CD4-positive, alpha-beta T cell treated with Interleukin-2 at 100 ng/mL for 4 hours (primary cell): ENCODE measurements around the gene SYNPO2.
"Not testable (repeated sequence)": the region's sequence is repeated elsewhere in the genome, so short reads cannot be mapped to it uniquely, and the experiment has no call there.

ENCODE experiments used
- DNase-seq: peaks from one replicate; pipeline ENCODE4 v3.0.0-alpha.2; 2020; ENCODE audit warnings: low spot score

SYNPO2 gene

DNA sequence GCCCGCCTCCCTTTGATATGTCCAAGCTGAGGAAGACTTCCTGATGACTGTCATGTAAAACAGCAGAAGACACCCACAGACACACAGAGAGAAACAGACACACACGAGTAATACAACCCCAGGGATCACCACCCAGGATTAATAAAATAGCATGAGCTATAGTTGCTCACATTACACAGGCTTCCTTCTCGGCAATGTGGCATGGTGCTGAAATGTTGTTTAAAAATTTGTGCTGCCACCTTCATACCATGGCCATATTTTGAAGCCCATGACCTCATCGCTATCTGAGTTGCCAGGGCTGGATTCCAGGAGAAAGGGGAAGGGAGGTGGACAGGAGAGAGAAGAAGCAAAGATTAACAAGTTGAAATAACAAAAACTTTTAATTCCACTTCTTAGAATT is 111.7 kb downstream of the SYNPO2 start:
- no peak for DNase-seq

DNA sequence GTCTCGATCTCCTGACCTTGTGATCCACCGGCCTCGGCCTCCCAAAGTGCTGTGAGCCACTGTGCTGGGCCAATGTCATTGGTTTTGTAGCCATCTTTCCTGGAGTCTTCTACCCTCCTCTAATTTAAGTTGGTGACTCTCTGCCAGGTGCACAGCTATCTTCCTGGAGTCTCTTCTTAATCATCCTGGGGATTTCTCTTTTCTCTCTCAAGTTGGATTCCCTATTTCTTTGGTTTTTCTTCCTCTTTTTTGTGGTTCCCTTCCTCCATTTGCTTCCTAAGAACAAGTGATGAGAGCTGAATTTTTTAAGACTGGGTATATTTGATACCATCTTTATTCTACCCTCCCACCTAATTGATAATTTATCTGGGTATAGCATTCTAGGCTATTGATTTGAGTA is 113.8 kb downstream of the SYNPO2 start:
- DNase-seq: no peak

DNA sequence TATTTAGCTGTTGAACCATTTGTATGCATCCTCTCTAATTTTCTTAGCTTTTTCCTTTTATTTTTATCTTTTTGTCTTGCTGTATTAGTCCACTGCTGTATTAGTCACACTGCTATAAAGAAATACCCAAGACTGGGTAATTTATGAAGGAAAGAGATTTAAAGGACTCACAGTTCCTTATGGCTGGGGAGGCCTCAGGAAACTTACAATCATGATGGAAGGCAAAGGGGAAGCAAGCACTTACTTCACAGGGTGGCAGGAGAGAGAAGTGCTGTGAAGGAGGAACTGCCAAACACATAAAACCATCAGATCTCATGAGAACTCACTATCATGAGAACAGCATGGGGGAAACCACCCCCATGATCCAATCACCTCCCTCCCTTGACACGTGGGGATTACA is 114.3 kb downstream of the SYNPO2 start:
- DNase-seq: not testable (repeated sequence)

DNA sequence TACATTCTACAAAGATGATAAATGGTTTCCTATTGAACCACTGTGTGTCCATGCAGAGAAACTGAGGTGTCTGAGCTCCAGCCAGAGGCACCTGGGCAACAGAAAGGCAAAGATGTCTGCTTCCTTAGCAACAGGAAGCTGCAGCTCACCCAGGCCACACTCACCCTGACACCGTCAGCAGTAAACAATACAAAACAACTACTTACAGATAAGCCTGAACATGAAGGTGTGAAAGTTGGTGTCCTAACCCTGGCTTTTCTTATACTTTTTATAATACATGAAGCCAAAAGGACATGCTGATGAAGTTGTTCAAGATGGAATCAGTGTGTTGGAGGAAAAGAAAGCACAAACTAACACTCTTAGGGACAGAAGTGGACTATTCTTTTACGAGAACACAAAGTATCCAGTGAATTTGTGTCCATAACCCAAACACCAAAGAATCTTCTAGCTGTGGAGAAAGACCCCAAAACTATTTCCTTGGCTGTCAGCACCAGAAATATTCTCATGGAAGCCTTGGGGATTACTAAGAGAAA is 117.3 kb downstream of the SYNPO2 start:
- DNase-seq: no peak

DNA sequence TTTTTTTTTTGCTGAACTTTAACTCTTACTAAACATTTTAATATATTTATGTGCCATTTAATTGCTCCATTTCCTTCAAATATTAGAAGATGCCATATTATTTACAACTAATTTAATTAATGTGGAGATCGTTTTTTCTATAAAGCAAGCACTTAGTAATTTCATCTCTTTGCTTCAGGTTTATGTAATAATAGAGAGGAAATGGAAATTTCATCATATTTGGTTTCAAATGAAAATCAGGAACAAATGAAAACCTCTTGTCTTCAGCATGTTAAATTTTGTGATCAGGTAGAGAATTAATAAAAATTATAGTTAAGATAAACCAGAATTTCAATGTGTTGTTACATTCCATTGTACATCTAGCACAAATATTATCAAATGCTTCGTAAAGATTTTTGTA is 120.1 kb downstream of the SYNPO2 start:
- no peak for DNase-seq

DNA sequence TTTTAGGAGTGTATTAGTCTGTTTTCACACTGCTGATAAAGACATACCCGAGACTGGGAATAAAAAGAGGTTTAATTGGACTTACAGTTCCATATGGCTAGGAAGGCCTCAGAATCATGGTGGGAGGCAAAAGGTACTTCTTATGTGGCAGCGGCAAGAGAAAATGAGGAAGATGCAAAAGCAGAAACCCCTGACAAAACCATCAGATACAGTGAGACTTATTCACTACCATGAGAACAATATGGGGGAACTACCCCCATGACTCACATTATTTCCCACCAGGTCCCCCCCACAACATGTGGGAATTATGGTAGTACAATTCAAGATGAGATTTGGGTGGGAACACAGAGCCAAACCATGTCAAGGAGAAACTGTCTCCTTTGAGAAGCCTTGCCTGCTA is 121.6 kb downstream of the SYNPO2 start:
- DNase-seq: not testable (repeated sequence)

DNA sequence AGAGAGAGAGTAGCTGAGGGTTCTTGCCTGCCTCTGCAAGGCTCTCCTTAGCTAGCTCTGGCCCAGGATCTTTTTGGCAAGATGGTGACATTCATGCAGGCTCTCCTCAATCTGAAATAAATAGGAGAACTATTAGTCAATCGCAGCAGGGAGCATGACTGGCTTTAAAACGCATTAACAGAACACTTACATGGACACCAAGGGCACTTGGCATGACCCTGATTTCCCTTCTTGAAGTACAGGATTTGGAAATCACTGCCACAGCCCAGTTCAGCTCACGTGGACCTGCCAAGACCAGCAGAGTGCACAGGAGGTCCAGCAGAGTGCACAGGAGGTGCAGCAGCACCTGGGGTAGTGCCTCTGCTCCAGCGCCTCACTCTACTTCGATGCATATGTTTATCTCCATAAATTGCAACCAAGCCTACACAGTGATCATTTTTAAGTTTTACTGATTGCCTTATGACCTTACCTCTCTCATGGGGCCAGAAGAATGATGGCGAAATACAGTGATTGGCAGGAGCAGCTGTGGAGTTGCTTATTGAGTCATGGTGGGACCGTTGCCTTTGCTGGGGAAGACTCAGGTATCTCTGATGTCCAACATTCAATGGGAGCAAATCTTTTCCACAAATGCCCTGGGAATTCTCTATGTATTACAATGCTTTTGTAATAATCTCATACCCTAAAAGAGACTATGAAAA is 122.4 kb downstream of the SYNPO2 start:
- no peak for DNase-seq

DNA sequence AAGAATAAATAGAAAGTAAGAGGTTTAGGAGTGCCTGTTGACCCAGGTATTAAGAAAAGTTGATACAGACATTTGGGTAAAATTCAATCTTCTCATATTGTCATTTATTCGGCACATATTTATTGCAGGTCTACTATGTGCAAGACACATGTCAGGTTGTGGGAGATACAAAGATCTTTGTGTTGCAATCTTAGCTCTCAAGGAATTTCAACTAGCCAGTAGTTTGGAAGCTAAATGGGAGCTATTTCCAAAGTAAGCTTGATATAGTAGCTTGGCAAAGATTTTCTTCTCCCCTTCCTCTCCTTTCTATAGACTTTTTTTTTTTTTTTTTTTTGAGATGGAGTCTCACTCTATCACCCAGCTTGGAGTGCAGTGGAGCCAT is 122.9 kb downstream of the SYNPO2 start:
- no peak for DNase-seq

DNA sequence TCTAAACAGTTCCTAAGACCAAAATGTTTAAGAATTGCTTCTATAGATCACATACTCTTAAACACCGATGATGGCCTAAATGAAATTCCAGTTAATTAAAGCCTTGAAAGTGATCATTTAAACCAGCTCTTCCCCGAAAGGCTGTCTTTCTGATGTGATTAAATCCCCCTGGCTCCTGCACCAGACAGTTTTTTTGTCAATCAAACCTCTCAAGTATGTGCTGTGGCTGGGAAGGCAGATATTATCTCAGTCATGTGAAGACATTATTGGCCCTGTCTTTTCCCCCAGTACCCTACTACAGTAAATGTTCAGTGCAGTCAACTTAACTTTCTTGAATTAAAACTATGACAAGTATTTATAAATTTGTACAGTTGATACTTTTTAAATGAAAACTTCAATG is 126.0 kb downstream of the SYNPO2 start:
- DNase-seq: no peak

DNA sequence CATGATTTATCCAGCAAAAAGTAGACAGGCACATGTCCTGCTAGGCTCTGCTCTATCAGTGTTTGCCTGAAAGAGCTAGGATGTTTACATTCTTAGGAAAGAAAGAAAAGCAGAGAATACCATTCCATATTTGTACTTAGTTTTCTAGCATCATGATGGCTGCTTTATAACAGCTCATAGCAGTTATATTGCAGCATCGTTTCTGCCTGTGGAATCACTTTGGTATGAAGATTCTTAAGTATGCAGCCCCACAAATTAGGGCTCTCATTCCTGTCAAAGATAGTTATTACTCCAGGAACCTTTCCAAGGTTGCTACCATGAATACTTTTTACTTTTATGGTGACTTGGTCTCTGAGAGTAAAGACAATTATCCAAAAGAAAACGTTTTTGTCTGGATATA is 128.0 kb downstream of the SYNPO2 start:
- no peak for DNase-seq

DNA sequence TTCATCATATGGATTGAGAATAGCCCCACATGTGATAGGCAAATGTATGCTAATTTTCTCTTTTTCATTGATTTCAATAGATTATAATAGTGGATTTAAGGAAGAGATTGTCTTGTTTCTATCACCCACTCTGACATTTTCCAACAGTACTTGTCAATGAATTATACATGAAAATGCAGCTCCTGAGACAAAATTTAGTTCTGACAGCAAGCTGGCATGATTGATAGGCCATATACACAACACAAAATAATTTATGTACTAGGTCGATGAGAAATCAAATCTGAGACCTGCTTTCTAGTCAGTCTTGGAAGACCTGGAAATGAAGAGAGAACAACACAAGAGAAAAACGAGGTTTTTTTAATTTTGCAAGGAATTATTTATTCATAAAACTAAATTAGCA is 129.0 kb downstream of the SYNPO2 start:
- DNase-seq: no peak

DNA sequence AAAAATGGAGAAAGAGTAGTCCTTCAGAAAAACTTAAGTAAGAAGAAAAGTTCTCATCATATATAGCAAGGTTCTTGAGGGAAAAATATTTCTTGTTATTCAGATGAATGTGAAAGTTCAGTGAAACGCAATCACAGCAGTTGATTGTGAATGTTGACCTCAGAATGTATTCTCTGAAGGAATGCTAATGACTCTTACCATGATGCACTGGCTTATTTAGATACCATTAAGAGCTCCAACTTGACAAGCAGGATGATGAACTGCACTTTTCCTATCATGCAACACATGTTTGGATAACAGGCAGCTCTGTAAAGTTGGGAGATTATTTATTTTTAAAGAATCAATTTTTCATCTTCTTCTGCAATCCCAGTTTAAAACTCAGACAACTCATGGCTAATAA is 131.5 kb downstream of the SYNPO2 start:
- no peak for DNase-seq

DNA sequence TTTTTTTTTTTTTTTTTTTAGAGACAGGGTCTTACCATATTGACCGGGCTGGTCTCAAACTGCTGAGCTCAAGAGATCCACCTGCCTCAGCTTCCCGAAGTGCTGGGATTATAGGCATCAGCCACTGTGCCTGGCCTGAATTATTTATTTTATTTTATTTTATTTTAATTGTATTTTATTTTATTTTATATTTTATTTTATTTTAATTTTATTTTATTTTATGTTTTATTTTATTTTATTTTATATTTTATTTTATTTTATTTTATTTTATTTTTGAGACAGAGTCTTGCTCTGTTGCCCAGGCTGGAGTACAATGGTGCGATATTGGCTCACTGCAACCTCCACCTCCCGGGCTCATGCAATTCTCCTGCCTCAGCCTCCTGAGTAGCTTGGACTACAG is 133.9 kb downstream of the SYNPO2 start:
- not testable (repeated sequence) for DNase-seq

DNA sequence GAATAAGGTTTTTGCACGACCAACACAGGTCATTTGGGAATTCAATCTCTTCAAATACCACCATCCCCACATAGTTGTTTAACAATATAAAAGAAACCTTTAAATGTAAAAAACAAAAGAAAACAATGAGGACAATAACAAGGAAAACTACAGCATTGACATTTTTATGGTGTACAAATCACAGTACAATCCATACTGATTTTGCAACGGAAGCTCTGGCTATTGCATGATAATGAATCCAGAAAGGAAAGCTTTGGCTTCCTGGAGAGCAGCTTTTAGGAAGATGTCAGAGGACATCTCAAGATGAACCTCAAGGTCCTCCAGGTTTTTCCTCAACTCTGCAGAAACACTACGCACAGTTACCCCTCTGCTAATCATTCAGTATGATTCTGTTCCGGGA is 135.4 kb downstream of the SYNPO2 start:
- DNase-seq: no peak

DNA sequence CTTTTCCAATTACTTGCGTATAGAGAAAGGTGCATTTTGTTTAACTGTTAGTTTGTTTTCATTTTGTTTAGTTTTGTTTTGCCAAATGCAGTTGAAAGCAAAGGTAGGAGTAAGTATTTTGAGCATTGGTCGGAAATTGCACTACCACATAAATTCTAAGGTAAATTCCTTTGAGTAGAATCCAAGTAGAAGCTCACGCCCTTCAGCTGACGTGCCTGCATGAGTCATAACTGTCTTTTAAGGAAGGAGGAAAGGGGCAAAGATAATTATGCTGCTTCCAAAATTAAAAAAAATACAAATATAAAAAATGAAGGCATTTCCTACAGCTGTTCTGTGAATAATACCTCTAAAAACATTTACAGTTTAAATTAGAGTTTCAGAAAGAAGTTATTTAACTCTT is 136.8 kb downstream of the SYNPO2 start:
- no peak for DNase-seq

DNA sequence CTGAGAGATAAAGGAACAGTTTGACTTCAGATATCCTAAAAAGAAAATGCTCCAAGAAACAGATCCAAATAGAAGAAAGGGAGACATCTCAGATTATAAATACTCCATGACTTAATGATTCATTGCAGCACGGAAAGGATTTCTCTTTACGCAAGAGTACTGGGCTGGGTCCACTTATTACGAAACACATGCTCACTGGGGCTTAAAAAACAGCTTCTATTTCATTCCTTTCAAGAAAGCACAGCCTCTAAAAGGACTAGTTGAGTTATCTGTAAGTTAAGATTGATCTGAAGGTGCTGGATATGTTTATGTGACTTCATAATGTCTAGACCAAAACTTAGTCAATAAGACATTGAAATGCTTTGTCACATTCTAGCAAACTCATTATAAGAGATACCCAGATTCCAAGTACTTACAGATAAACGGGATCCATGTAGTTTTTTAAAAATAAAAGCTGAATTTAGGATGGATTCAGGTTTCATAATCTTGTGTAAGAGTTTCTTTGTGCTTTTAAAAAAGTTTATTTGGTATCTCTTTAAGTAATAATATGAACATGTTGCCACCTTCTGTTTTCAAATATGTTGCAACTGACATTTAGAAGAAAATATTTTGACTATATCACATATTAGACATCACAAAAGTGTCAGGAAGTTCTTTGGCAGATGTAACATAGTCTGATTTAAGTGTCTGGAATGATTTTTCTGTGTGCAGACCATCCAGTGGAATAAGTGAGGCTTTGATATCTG is 137.4 kb downstream of the SYNPO2 start:
- no peak for DNase-seq

DNA sequence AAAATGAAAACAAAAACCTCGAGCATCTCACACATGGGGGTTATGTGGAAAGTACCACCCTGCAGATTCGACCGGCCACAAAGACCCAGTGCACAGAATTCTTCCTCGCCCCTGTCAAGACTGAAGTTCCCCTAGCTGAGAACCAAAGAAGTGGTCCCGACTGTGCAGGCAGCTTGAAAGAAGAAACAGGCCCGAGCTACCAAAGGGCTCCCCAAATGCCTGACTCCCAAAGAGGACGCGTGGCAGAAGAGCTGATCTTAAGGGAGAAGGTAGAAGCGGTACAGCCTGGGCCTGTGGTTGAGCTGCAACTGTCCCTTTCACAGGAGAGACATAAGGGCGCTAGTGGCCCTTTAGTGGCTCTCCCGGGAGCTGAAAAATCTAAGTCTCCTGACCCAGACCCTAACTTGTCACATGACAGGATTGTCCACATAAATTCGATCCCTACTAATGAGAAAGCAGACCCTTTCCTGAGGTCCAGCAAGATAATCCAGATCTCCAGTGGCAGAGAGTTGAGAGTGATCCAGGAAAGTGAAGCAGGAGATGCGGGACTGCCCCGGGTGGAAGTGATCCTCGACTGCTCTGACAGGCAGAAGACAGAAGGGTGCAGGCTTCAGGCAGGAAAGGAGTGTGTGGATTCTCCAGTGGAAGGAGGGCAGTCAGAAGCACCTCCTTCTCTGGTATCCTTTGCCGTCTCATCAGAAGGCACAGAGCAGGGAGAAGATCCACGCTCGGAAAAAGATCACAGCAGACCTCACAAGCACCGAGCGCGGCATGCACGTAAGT is 138.2 kb downstream of the SYNPO2 start:
- no peak for DNase-seq

DNA sequence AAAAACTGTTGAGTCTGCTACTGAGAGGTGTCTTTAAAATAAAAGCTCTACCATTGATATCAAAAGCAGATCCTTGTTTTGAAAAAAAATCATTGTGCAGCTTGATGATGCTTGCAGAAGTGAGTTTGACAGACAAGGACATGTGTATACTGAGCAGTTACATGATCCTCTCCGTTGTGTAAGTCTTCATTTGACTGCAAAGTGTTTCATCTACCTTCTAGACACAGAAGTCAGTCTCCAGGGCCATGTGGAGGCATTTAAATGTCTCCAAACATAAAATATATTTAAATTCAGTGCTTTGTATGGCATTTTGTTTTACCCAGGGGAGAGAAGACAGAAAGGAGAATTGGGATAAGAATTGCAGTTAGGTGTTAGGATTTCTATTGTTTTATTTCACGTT is 139.2 kb downstream of the SYNPO2 start:
- DNase-seq: no peak

DNA sequence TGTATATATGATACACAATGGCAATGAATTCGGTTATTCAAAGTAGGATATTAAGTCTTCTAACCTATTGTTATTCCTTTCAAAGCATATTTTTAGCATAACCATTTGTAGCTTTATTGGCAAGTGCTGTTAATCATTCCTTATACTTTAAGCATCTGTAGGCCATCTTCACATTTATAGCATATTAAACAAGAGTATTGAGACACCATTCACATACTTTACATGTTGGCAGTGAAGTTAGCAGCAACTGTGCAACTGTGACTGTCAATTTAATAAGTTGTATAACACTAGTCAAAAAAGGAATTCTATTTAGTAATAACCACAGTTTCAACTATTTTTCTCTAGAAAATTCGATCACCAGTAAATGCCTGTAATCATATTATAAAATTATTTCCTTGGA is 139.6 kb downstream of the SYNPO2 start:
- no peak for DNase-seq

DNA sequence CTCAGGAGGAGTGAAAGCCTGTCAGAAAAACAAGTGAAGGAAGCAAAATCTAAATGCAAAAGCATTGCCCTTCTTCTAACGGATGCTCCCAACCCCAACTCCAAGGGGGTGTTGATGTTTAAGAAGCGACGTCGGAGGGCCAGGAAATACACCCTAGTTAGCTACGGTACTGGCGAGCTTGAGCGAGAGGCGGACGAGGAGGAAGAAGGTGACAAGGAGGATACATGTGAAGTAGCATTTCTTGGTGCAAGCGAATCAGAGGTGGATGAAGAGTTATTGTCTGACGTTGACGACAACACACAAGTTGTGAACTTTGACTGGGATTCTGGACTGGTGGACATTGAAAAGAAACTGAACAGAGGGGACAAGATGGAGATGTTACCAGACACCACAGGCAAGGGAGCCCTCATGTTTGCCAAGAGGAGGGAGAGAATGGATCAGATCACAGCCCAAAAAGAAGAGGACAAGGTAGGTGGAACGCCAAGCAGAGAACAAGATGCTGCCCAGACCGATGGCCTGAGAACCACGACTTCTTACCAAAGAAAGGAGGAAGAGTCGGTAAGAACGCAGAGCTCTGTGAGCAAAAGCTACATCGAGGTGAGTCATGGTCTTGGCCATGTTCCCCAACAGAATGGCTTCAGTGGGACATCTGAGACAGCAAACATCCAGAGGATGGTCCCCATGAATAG is 141.3 kb downstream of the SYNPO2 start:
- no peak for DNase-seq

DNA sequence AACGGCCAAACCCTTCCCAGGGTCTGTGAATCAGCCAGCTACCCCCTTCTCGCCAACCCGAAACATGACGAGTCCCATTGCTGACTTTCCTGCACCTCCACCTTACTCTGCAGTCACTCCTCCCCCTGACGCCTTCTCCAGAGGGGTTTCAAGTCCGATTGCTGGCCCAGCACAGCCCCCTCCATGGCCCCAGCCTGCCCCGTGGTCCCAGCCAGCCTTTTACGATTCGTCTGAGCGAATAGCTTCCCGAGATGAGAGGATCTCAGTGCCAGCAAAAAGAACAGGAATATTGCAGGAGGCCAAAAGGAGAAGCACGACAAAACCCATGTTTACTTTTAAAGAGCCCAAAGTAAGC is 141.9 kb downstream of the SYNPO2 start:
- DNase-seq: no peak

DNA sequence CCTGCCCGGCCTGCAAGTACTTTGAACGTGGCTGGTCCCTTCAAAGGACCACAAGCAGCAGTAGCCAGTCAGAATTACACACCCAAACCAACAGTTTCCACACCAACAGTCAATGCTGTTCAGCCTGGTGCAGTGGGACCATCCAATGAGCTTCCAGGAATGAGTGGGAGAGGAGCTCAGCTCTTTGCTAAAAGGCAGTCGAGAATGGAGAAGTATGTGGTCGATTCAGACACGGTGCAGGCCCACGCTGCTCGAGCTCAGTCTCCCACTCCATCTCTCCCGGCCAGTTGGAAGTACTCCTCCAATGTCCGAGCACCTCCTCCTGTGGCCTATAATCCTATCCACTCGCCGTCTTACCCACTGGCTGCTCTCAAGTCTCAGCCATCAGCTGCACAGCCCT is 142.6 kb downstream of the SYNPO2 start:
- no peak for DNase-seq
